HG03066 (cell line): ENCODE data around the gene GOLPH3.
"Not testable (repeated sequence)": the region's sequence is repeated elsewhere in the genome, so short reads cannot be mapped to it uniquely, and the experiment has no call there.

Experiments
- ATAC-seq: cut with Tn5 transposase; IDR thresholded peaks from one replicate; pipeline ENCODE4 v1.9.1; 2021; ENCODE audit warnings: low read depth; ENCODE audit not compliant: unreplicated experiment

The GOLPH3 gene

GRCh38 chr5:32174011-32174870, at the start of gene GOLPH3:
GOLPH3 (minus strand) TSS chr5:32174319; CDS start chr5:32174034, 285 bp downstream.
- ATAC-seq: peak; percentile 72

DNA sequence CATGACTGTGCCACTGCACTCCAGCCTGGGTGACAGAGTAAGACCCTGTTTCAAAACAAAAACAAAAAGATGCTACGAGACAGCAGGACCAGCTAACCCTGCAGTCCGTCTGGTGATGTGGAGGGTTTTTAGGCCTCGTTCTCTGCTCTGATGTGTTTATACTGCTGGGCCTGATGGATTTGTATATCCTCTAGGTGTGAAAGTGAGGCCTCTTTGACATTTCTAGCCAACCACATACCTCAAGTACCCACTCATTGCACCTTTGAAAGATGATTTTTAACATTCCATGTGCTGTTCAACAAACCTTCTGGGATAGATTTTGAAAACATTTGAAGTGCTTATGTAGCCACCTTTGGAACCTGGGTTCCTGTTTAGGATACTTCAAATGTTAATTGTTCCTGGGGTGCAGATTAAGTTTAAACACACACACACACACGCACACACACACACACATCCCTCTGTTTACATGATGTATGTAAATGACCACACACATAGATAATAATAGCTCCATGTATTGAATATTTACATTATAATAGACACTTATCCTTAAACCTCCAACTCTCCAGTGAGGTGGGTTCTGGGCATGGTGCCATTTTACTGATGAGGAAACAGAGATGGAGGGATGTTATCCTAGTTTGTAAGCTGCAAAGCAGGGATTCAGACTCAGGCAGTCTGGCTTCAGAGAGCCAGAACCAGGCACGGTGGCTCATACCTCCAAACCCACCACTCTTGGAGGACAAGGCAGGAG, 48.8 kb upstream of the GOLPH3 start:
- no peak for ATAC-seq

GRCh38 chr5:32217886-32218396, 43.8 kb upstream of the GOLPH3 start:
- no peak for ATAC-seq

- not testable (repeated sequence) for ATAC-seq
Observed at GRCh38 chr5:32214344-32214743, 40.2 kb upstream of the GOLPH3 start.

GRCh38 chr5:32210151-32210550, 36.0 kb upstream of the GOLPH3 start:
- no peak for ATAC-seq

DNA sequence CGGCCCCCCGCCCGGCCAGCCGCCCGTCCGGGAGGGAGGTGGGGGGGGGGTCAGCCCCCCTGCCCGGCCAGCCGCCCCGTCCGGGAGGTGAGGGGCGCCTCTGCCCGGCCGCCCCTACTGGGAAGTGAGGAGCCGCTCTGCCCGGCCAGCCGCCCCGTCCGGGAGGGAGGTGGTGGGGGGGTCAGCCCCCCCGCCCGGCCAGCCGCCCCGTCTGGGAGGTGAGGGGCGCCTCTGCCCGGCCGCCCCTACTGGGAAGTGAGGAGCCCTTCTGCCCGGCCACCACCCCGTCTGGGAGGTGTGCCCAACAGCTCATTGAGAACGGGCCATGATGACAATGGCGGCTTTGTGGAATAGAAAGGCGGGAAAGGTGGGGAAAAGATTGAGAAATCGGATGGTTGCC, 34.7 kb upstream of the GOLPH3 start:
- not testable (repeated sequence) for ATAC-seq

DNA sequence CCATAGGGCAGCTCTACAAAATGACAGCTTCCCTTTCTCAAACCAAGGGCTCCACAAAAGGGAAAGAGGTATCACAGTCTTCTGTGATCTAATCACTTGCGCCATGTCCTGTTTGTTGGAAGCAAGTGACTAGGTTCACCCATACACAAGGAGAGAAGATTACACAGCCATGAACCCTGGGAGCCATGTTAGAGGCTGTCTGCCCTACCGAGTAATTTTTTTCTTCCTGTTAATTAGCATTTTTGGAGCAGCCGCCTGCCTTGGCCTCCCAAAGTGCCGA, 33.2 kb upstream of the GOLPH3 start:
- ATAC-seq: no peak

- peak; percentile 34 for ATAC-seq
Observed at GRCh38 chr5:32206509-32207354, 32.6 kb upstream of the GOLPH3 start.

DNA sequence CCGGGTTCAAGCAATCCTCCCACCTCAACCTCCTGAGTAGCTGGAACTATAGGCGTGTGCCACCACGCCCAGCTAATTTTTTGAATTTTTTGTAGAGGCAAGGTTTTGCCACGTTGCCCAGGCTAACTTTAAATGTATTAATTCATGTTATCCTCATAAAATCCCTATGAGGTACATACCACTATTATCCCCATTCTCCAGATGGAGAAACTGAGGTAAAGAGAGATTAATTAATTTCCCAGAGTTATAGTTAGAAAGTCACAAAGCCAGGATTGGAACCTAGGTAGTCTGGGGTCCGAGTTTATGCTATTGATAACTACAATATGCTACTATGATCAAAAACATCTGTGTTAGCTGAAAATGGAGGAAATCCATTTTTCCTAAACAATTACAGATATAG, 31.9 kb upstream of the GOLPH3 start:
- ATAC-seq: no peak

GRCh38 chr5:32202394-32202793, 28.3 kb upstream of the GOLPH3 start:
- ATAC-seq: no peak

- no peak for ATAC-seq
Observed at GRCh38 chr5:32201122-32201753, 27.1 kb upstream of the GOLPH3 start.

- ATAC-seq: no peak
Observed at GRCh38 chr5:32197032-32197431, 22.9 kb upstream of the GOLPH3 start.

DNA sequence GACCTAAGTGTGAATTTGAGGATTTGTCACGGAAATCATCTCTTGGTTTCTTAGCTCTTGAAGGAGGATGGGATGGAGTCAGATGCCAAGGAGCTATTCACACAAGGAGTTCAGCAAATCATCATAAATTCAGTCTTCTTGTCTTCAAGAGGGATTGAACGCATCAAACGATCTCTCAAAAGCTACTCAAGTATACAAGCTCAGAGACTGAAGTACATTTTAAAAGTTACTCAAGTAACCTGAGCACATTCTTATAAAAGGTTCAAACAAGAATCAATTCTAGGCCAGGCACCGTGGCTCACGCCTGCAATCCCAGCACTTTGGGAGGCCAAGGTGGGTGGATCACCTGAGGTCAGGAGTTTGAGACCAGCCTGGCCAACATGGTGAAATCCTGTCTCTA, 21.1 kb upstream of the GOLPH3 start:
- no peak for ATAC-seq

DNA sequence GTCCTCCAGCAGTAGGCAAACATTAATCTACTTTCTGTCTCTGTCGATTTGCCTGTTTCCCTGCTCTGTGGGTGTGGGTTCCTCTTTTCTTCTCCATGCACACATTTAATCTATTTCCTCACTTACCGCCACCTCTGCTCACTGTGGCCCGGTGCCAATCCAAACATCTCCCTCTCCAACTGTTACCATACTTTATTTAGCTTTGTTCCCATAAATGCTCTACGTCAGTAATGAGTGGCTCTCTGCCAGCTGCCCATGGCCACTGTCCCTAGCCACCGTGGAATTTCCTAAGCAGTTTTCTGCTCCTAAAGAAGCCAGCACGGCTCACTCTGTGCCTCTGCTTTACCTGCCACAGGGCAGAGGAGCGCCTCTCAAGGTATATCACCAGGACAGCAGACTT, 19.5 kb upstream of the GOLPH3 start:
- no peak for ATAC-seq

DNA sequence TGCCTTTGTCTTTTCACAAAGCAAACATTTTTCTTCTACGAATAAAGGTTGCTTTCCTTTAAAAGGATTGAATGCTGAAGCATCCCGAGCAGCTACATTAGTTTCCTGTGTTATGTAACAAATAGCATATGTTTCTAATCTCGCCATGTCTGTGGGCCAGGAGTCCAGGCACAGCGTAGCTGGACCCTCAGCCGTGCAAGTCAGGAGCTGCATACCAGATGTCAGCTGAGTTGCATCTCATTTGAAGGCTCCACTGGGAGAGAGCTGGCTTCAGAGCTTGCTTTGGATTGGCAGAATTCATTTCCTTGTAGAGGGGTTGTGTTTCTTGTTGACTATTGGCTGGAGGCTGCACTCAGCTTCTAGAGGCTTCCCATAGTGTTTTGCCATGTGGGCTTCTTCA, 16.0 kb upstream of the GOLPH3 start:
- ATAC-seq: no peak

DNA sequence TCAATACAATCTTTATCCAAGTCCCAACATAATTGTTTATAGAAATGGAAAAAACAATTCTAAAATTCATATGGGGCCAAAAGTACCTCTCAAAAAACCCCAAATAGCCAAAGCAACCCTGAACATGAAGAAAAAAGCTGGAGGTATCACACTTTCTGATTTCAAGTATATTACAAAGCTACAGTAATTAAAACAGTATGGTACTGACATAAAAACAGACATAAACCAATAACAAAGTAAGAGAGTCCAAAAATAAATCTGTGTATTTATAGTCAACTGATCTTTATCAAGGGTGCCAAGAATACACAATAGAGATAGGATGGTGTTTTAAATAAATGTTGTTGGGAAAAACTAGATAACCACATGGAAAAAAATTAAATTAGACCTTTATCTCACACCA, 13.6 kb upstream of the GOLPH3 start:
- no peak for ATAC-seq

GRCh38 chr5:32182463-32183063, 8.4 kb upstream of the GOLPH3 start:
- peak; percentile 84 for ATAC-seq

GRCh38 chr5:32173267-32174010, 680 bp downstream of the GOLPH3 start:
- peak; percentile 20 for ATAC-seq

GRCh38 chr5:32172923-32173266, 1.2 kb downstream of the GOLPH3 start:
- ATAC-seq: no peak
